ENCODE data around the gene PCNA. TPM values are rescaled to one million over a fixed set of nuclear protein-coding genes. Genes with fewer than 3 reads are reported as not detected.

The PCNA gene
- total and polyA plus RNA-seq, 9 of the 15 experiments (the other 6 are each of a cell fraction or from before 2014, with no cell fraction given), result 213 to 390 (median 291) TPM

GRCh38 chr20:5122873-5123260 lies 3.1 kb upstream of the PCNA start (continued):
- no peak for TF ChIP-seq ZHX1 (conservative IDR thresholded peaks at IDR 0.05; ENCODE audit: low read length)
- TF ChIP-seq CREB1 (IDR thresholded peaks at IDR 0.05), result no peak
- TF ChIP-seq CREB1 (CRISPR knock-in tag; IDR thresholded peaks at IDR 0.05), result no peak
- TF ChIP-seq, protein P1, sequence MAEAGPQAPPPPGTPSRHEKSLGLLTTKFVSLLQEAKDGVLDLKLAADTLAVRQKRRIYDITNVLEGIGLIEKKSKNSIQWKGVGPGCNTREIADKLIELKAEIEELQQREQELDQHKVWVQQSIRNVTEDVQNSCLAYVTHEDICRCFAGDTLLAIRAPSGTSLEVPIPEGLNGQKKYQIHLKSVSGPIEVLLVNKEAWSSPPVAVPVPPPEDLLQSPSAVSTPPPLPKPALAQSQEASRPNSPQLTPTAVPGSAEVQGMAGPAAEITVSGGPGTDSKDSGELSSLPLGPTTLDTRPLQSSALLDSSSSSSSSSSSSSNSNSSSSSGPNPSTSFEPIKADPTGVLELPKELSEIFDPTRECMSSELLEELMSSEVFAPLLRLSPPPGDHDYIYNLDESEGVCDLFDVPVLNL (CRISPR knock-in tag; IDR thresholded peaks at IDR 0.05; ENCODE audit: low read depth), result no peak
- peak; percentile 23; the same call in 1 of the 2 replicates for TF ChIP-seq ATF7 (IDR thresholded peaks at IDR 0.05)
- no peak for TF ChIP-seq ZNF75A (CRISPR knock-in tag; IDR thresholded peaks at IDR 0.05)
- TF ChIP-seq FOXM1 (IDR thresholded peaks at IDR 0.05; ENCODE audit: low read depth), result 0 out of 2 replicates have a peak, but pooled peaks have one; percentile 24
- TF ChIP-seq FOXM1 (CRISPR knock-in tag; IDR thresholded peaks at IDR 0.05; ENCODE audit: low read depth), result no peak
- TF ChIP-seq MTA3 (IDR thresholded peaks at IDR 0.05; ENCODE audit: borderline replicate concordance), result no peak
- TF ChIP-seq ZNF197 (CRISPR knock-in tag; IDR thresholded peaks at IDR 0.05; ENCODE audit: low read depth), result no peak
- no peak for TF ChIP-seq NFXL1 (CRISPR knock-in tag; IDR thresholded peaks at IDR 0.05)
- no peak for TF ChIP-seq ZNF133 (CRISPR knock-in tag; IDR thresholded peaks at IDR 0.05)
- no peak for TF ChIP-seq BHLHE40 (IDR thresholded peaks at IDR 0.05; ENCODE audit: low read length)
- no peak for TF ChIP-seq HMG20A (CRISPR knock-in tag; conservative IDR thresholded peaks at IDR 0.05)
- no peak for TF ChIP-seq HIVEP1 (CRISPR knock-in tag; IDR thresholded peaks at IDR 0.05)
- TF ChIP-seq ZBTB2 (IDR thresholded peaks at IDR 0.05), result 0 out of 2 replicates have a peak, but pooled peaks have one; percentile 17
- no peak for TF ChIP-seq ZNF57 (CRISPR knock-in tag; IDR thresholded peaks at IDR 0.05)
- peak; percentile 63 for TF ChIP-seq NCOR1 (IDR thresholded peaks at IDR 0.05)
- no peak for TF ChIP-seq NFYB (IDR thresholded peaks at IDR 0.05; ENCODE audit: extremely low read depth, insufficient read length)

Data from K562 (cell line).